IPS DF 6.9 (cell line): Measurements from ENCODE around the gene ITPR2.

ENCODE experiments used
- DNase-seq: peaks from one replicate; pipeline ENCODE4 v3.0.0-alpha.2; 2013; ENCODE audit warnings: low read depth, low spot score
- H3K27ac ChIP-seq: one replicate; pipeline ENCODE4 v1.5.1; 2013; ENCODE audit warnings: low read length, control low read depth
- H3K27me3 ChIP-seq: 2 replicates; pipeline ENCODE4 v1.6.1; 2013; ENCODE audit warnings: mild to moderate bottlenecking, low read length; ENCODE audit not compliant: control insufficient read depth, insufficient read depth
- H3K36me3 ChIP-seq: 2 replicates; pipeline ENCODE4 v1.6.1; 2013; ENCODE audit warnings: low read length; ENCODE audit not compliant: control insufficient read depth, insufficient read depth
- H3K4me1 ChIP-seq: 2 replicates; pipeline ENCODE4 v1.6.1; 2013; ENCODE audit warnings: low read length; ENCODE audit not compliant: control insufficient read depth, insufficient read depth
- H3K4me3 ChIP-seq: 2 replicates; pipeline ENCODE4 v1.5.1; 2013; ENCODE audit warnings: mild to moderate bottlenecking, low read length
- H3K9me3 ChIP-seq: 2 replicates; pipeline ENCODE4 v1.6.1; 2013; ENCODE audit warnings: low read length, inconsistent platforms; ENCODE audit not compliant: control insufficient read depth, insufficient read depth
- WGBS: extraction: QIAGEN DNeasy Blood & Tissue Kit; methylation state at CpG from one replicate; pipeline ENCODE4 v1.1.7; 2013; ENCODE audit warnings: mixed read lengths, missing lambda C conversion rate; ENCODE audit not compliant: insufficient read length, insufficient coverage; 5-methylcytosine and 5-hydroxymethylcytosine counted together

ITPR2 gene

DNA sequence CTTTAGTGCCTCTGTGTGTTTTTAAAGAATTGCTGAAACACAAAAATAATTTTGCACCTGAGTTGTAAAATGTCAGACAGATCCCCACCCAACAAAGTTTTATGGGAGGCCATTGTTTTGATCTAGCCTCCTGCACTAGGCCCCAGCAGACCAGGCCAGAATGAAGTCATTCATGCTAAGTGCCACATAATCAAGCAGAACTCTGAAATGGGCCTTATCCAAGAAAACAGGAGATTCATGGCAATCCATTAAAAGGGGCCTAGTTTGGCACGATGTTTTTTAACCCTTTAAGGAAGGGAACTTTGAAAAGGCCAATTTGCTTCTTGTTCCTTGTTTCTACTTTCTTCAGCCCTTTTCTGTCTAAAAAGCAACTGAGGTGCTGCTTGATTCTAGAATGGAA lies 260.9 kb downstream of the ITPR2 start:
- Histone ChIP-seq H3K4me1 (peaks cover 4% of the 10 kb centered on the region; the same call in 1 of the 2 replicates), H3K4me3 (no peak overlapping the region), H3K36me3 (no peaks in the 10 kb centered on the region), H3K9me3 (no peaks in the 10 kb centered on the region), H3K27ac (no peak overlapping the region), H3K27me3 (no peaks in the 10 kb centered on the region)
- no peak for DNase-seq
- WGBS, result no CpG with 5 or more reads among the region's 1 CpG

DNA sequence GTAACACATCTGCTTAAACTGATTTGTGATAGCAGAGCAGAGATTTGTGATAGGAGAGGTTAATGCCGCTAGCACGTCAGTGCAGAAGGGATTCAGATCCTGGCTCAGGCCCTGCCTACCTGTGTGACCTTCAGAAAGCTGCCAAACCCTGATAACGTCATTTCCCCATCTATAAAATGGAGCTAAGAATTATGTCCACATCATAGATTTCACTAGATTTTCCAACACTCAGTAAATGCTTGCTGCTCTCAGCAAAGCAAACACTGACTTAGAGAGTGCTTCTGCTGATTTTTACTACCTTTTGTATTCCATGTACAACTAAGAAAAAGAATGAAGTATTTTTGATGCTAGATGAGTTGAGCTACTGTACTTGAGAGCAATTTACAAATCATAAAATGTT lies 261.4 kb downstream of the ITPR2 start:
- Histone ChIP-seq H3K4me3 (no peak overlapping the region), H3K36me3 (no peaks in the 10 kb centered on the region), H3K9me3 (no peaks in the 10 kb centered on the region), H3K4me1 (peaks cover 4% of the 10 kb centered on the region; the same call in 1 of the 2 replicates), H3K27ac (no peak overlapping the region), H3K27me3 (no peaks in the 10 kb centered on the region)
- no peak for DNase-seq
- WGBS, result no CpG with 5 or more reads among the region's 3 CpGs

DNA sequence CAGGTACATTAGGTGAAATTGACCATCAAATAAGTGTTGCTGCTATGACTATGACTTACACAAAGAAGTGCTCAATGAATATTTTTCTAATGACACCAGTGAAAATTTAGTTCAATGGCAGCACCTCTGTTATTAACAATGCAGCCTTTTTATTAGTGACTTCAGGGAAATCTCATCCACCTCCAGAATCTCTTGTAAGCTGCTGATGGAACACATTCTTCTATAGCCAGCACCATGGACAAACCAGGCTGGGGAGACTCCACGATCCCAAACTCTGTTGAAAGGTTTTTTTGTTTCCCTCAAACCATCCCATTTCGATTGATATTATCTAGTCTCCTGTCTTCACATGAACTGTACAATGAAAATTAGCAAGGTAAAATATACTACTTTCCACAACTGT lies 265.9 kb downstream of the ITPR2 start:
- H3K9me3 ChIP-seq, result no peaks in the 10 kb centered on the region
- no peaks in the 10 kb centered on the region for H3K36me3 ChIP-seq
- DNase-seq, result no peak
- H3K4me1 ChIP-seq, result no peaks in the 10 kb centered on the region
- no CpG with 5 or more reads among the region's 2 CpGs for WGBS
- no peaks in the 10 kb centered on the region for H3K27me3 ChIP-seq
- H3K27ac ChIP-seq, result no peak overlapping the region
- H3K4me3 ChIP-seq, result no peak overlapping the region

GRCh38 chr12:26566675-26567074 lies 266.3 kb downstream of the ITPR2 start:
- Histone ChIP-seq H3K27ac (no peak overlapping the region), H3K27me3 (no peaks in the 10 kb centered on the region)

DNA sequence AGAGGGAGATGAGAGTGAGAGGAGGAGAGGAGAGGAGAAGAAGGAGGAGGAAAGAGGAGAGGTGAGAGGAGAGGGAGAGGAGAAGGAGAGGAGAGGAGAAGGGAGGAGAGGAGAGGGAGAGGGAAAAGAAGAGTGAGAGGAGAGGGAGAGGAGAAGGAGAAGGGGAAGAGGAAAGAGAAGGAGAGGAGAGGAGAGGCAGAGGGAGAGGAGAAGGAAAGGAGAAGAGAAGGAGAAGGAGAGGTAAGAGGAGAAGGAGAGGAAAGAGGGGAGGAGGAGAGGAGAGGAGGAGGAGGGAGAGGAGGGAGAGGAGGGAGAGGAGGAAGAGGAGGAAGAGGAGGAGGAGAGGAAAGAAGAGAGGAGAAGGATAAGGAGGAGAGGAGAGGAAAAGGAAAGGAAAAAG lies 266.8 kb downstream of the ITPR2 start:
- no peaks in the 10 kb centered on the region for H3K4me1 ChIP-seq
- no peaks in the 10 kb centered on the region for H3K36me3 ChIP-seq
- no peaks in the 10 kb centered on the region for H3K27me3 ChIP-seq
- H3K27ac ChIP-seq, result no peak overlapping the region
- no peak for DNase-seq
- no peaks in the 10 kb centered on the region for H3K9me3 ChIP-seq
- no peak overlapping the region for H3K4me3 ChIP-seq

More at GRCh38 chr12:26566675-26567074, 266.3 kb downstream of the ITPR2 start:
- H3K9me3 ChIP-seq, result no peaks in the 10 kb centered on the region
- no peaks in the 10 kb centered on the region for H3K36me3 ChIP-seq
- no peak overlapping the region for H3K4me3 ChIP-seq
- H3K4me1 ChIP-seq, result no peaks in the 10 kb centered on the region
- WGBS, result no CpG with 5 or more reads among the region's 2 CpGs
- no peak for DNase-seq

GRCh38 chr12:26564391-26564790 lies 268.6 kb downstream of the ITPR2 start:
- Histone ChIP-seq H3K4me1 (no peaks in the 10 kb centered on the region), H3K27me3 (no peaks in the 10 kb centered on the region), H3K36me3 (no peaks in the 10 kb centered on the region), H3K4me3 (no peak overlapping the region), H3K9me3 (no peaks in the 10 kb centered on the region), H3K27ac (no peak overlapping the region)
- WGBS, result no CpG with 5 or more reads among the region's 5 CpGs
- no peak for DNase-seq

- Histone ChIP-seq H3K9me3 (no peaks in the 10 kb centered on the region), H3K36me3 (no peaks in the 10 kb centered on the region), H3K27ac (no peak overlapping the region), H3K27me3 (no peaks in the 10 kb centered on the region), H3K4me1 (no peaks in the 10 kb centered on the region), H3K4me3 (no peak overlapping the region)
- no peak for DNase-seq
- WGBS, result no CpG with 5 or more reads among the region's 4 CpGs
Observed at GRCh38 chr12:26563552-26563951, 269.4 kb downstream of the ITPR2 start.

DNA sequence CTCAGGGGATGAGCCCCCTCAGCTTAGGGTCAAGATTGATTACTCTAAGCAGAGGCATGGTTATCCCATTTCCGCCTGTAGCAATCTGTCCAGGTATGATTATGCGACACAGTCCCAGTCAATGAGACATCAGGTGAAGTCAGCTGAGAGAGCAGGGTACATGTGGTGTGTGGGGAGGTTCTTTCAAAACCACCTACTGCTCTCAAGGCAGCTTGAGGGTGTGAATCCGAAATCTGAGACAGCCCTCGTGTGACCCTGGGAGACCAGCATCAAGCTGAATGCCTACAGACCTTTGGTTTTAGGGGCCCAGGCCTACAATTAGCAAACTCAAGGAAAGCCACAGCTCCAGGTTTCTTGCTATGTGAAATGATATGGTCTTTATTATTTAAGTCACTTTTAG lies 275.7 kb downstream of the ITPR2 start:
- Histone ChIP-seq H3K27ac (no peak overlapping the region), H3K4me1 (no peaks in the 10 kb centered on the region), H3K9me3 (no peaks in the 10 kb centered on the region), H3K36me3 (no peaks in the 10 kb centered on the region), H3K27me3 (no peaks in the 10 kb centered on the region), H3K4me3 (no peak overlapping the region)
- DNase-seq, result no peak
- WGBS, result no CpG with 5 or more reads among the region's 4 CpGs

GRCh38 chr12:26556916-26557315 lies 276.1 kb downstream of the ITPR2 start:
- Histone ChIP-seq H3K4me3 (no peak overlapping the region), H3K27me3 (no peaks in the 10 kb centered on the region), H3K36me3 (no peaks in the 10 kb centered on the region), H3K4me1 (no peaks in the 10 kb centered on the region), H3K27ac (no peak overlapping the region), H3K9me3 (no peaks in the 10 kb centered on the region)
- no peak for DNase-seq
- WGBS, result no CpG with 5 or more reads among the region's 4 CpGs

GRCh38 chr12:26555139-26555538 lies 277.9 kb downstream of the ITPR2 start:
- Histone ChIP-seq H3K4me3 (no peak overlapping the region), H3K27ac (no peak overlapping the region), H3K9me3 (no peaks in the 10 kb centered on the region), H3K27me3 (no peaks in the 10 kb centered on the region), H3K36me3 (no peaks in the 10 kb centered on the region), H3K4me1 (no peaks in the 10 kb centered on the region)
- DNase-seq, result no peak
- WGBS, result no CpG with 5 or more reads among the region's 4 CpGs

GRCh38 chr12:26554332-26554731 lies 278.7 kb downstream of the ITPR2 start:
- no peaks in the 10 kb centered on the region for H3K9me3 ChIP-seq
- no CpG with 5 or more reads among the region's 4 CpGs for WGBS
- no peaks in the 10 kb centered on the region for H3K36me3 ChIP-seq
- no peaks in the 10 kb centered on the region for H3K27me3 ChIP-seq
- H3K27ac ChIP-seq, result no peak overlapping the region
- H3K4me3 ChIP-seq, result no peak overlapping the region
- no peak for DNase-seq
- no peaks in the 10 kb centered on the region for H3K4me1 ChIP-seq
